ENCODE results near the gene ERICH3. TPM values are rescaled to one million over a fixed set of nuclear protein-coding genes. Genes with fewer than 3 reads are reported as not detected.

ERICH3 gene
- total RNA-seq, 1 experiment from 2014 or later, result not detected

DNA sequence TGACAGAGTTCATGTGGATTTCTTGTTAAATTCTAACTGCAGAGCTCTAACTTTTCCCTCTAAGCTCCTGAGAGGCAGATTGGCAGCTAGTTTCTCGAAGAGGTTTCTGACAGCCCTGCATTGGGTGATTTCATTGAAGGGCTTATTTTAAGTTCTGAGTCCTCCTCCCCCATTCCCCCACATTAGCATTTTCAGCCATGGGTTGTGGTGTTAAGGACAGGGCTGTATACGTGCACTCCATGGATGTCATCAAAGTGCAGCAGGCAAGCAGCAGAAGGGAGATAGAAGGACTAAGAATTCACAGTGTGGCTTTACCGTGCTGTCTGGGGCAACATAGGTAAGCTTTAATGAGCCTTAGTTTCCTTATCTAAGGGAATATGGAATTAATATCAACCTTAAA lies 40.3 kb upstream of the ERICH3 start:
- ChIA-PET POLR2A (ENCODE audit: unreplicated experiment) (no interaction called here), CTCF (no interaction called here)
- H3K36me3 ChIP-seq (ENCODE audit: low read depth), result no peaks in the 10 kb centered on the region
- TF ChIP-seq, protein P1, sequence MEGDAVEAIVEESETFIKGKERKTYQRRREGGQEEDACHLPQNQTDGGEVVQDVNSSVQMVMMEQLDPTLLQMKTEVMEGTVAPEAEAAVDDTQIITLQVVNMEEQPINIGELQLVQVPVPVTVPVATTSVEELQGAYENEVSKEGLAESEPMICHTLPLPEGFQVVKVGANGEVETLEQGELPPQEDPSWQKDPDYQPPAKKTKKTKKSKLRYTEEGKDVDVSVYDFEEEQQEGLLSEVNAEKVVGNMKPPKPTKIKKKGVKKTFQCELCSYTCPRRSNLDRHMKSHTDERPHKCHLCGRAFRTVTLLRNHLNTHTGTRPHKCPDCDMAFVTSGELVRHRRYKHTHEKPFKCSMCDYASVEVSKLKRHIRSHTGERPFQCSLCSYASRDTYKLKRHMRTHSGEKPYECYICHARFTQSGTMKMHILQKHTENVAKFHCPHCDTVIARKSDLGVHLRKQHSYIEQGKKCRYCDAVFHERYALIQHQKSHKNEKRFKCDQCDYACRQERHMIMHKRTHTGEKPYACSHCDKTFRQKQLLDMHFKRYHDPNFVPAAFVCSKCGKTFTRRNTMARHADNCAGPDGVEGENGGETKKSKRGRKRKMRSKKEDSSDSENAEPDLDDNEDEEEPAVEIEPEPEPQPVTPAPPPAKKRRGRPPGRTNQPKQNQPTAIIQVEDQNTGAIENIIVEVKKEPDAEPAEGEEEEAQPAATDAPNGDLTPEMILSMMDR (conservative IDR thresholded peaks at IDR 0.05), result no peak
- no peak for TF ChIP-seq EZH2 (IDR thresholded peaks at IDR 0.05; ENCODE audit: low read depth)
- DNase-seq, result no peak
- BruUV-seq (replicated peaks), result no TSS peak
- no peaks in the 10 kb centered on the region for H3K27me3 ChIP-seq (ENCODE audit: insufficient read depth, low read depth)
- H3F3A ChIP-seq (ENCODE audit: insufficient read depth, low read depth), result no peaks in the 10 kb centered on the region
- no peaks in the 10 kb centered on the region for H3K9me2 ChIP-seq (ENCODE audit: insufficient read depth)
- H4K20me1 ChIP-seq (ENCODE audit: insufficient read depth), result no peaks in the 10 kb centered on the region
- H2AFZ ChIP-seq, result no peak overlapping the region
- no peak overlapping the region for H3K27ac ChIP-seq
- H3K4me1 ChIP-seq (replicated peaks; ENCODE audit: insufficient read depth), result no peaks in the 10 kb centered on the region
- no peaks in the 10 kb centered on the region for H3K79me2 ChIP-seq (ENCODE audit: low read depth)
- H3K4me2 ChIP-seq, result no peak overlapping the region
- no peaks in the 10 kb centered on the region for H3K9me3 ChIP-seq (ENCODE audit: insufficient read depth, low read depth)
- H3K4me3 ChIP-seq, result no peak overlapping the region
- intact Hi-C loops (cut with micrococcal nuclease; ENCODE audit: unreplicated experiment), result no loop called here

DNA sequence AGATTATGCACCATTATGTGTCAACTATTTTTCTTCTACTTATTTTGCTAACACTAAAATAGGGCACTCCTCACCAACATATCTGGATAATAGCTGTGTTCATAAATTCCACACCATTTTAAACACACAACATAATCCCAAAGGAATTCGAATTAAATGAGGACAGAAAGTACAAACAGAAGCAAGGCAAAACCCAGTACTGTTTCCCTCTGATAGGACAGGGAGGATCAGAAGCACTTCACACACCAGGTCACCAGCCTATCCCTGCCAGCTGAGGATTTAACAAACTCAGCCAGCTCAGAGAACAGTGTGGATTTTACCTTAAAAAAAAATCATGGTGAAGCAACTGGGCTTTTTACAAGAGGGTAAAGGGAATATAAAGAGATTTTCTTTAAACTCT lies 39.3 kb upstream of the ERICH3 start:
- intact Hi-C loops (cut with micrococcal nuclease; ENCODE audit: unreplicated experiment), result no loop called here
- CTCF ChIA-PET, result no interaction called here

DNA sequence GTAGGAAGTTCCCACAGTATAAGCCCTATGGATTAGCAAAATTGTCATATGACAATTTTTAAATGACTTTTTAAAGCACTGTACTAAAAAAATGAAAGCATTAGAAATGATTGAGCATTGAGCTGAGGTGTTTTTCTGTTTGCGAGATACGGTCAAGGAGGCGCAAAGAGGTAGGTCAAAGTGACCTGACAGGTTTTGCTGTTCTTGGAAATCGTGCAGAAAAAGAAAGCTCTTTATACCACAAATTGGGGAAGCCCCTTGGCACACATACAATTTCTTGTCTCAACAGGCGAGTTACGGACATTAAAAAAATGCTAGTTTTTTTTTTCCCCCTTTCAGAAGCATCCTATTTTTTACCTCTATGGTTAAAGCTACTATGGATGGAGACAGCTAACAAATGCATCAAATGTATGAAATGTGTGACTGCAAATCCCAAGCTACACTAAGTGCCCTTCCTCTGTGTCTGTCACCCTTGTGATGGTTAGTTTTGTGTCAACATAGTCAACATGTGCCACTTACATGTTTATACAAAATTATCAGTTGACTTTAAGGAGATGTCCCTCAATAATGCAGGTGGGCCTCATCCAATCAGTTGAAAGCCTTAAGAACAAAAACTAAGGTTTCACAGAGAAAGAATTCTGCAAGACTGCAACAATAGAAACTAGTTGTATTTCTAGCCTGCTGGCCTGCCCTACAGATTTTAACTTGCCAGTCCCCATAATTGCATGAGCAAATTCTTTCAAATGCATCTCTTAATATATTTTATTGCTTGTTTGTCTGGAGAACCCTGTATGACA lies 30.0 kb upstream of the ERICH3 start:
- Histone ChIP-seq H3K79me2 (ENCODE audit: low read depth) (no peaks in the 10 kb centered on the region), H3K9me3 (ENCODE audit: insufficient read depth, low read depth) (no peaks in the 10 kb centered on the region; the same call in 1 of the 2 replicates), H3K36me3 (ENCODE audit: low read depth) (no peaks in the 10 kb centered on the region), H4K20me1 (ENCODE audit: insufficient read depth) (no peaks in the 10 kb centered on the region), H3K27me3 (ENCODE audit: insufficient read depth, low read depth) (no peaks in the 10 kb centered on the region), H3K4me3 (no peak overlapping the region), H3K4me1 (replicated peaks; ENCODE audit: insufficient read depth) (no peaks in the 10 kb centered on the region), H3K4me2 (no peak overlapping the region), H3F3A (ENCODE audit: insufficient read depth, low read depth) (no peaks in the 10 kb centered on the region), H3K9me2 (ENCODE audit: insufficient read depth) (no peaks in the 10 kb centered on the region; the same call in 1 of the 2 replicates), H2AFZ (no peak overlapping the region), H3K27ac (no peak overlapping the region)
- intact Hi-C loops (cut with micrococcal nuclease; ENCODE audit: unreplicated experiment), result no loop called here
- BruUV-seq (replicated peaks), result no TSS peak
- ChIA-PET CTCF (interaction anchor here (0.7 kb wide), 1 partner anchor 930 kb away, joined by 3 read pairs; no protein-coding TSS in a partner anchor), POLR2A (ENCODE audit: unreplicated experiment) (no interaction called here)
- TF ChIP-seq, protein P1 (conservative IDR thresholded peaks at IDR 0.05), result no peak
- TF ChIP-seq EZH2 (IDR thresholded peaks at IDR 0.05; ENCODE audit: low read depth), result no peak
- DNase-seq, result no peak

More for the DNA sequence above, 39.3 kb upstream of the ERICH3 start:
- no peak for DNase-seq
- POLR2A ChIA-PET (ENCODE audit: unreplicated experiment), result no interaction called here
- H2AFZ ChIP-seq, result no peak overlapping the region
- no peaks in the 10 kb centered on the region for H4K20me1 ChIP-seq (ENCODE audit: insufficient read depth)
- no peak overlapping the region for H3K4me2 ChIP-seq
- H3K9me3 ChIP-seq (ENCODE audit: insufficient read depth, low read depth), result no peaks in the 10 kb centered on the region
- no peak overlapping the region for H3K27ac ChIP-seq
- TF ChIP-seq, protein P1 (conservative IDR thresholded peaks at IDR 0.05), result no peak
- no peak for TF ChIP-seq EZH2 (IDR thresholded peaks at IDR 0.05; ENCODE audit: low read depth)
- no peaks in the 10 kb centered on the region for H3K27me3 ChIP-seq (ENCODE audit: insufficient read depth, low read depth)
- H3K4me1 ChIP-seq (replicated peaks; ENCODE audit: insufficient read depth), result no peaks in the 10 kb centered on the region
- no peaks in the 10 kb centered on the region for H3F3A ChIP-seq (ENCODE audit: insufficient read depth, low read depth)
- no TSS peak for BruUV-seq (replicated peaks)
- no peaks in the 10 kb centered on the region for H3K9me2 ChIP-seq (ENCODE audit: insufficient read depth)
- H3K36me3 ChIP-seq (ENCODE audit: low read depth), result no peaks in the 10 kb centered on the region
- H3K79me2 ChIP-seq (ENCODE audit: low read depth), result no peaks in the 10 kb centered on the region
- no peak overlapping the region for H3K4me3 ChIP-seq
